ENCODE results near the gene VAMP5. TPM values are rescaled to one million over a fixed set of nuclear protein-coding genes. Genes with fewer than 3 reads are reported as not detected.

The VAMP5 gene
- total RNA-seq, 4 donors from 2014 or later, result 37.6 to 56.5 (median 51.2) TPM

GRCh38 chr2:85585781-85586105, 1.5 kb downstream of the VAMP5 start:
- TF ChIP-seq POLR2AphosphoS5 (IDR thresholded peaks at IDR 0.05), result peak; percentile 86
- TF ChIP-seq, protein P1, sequence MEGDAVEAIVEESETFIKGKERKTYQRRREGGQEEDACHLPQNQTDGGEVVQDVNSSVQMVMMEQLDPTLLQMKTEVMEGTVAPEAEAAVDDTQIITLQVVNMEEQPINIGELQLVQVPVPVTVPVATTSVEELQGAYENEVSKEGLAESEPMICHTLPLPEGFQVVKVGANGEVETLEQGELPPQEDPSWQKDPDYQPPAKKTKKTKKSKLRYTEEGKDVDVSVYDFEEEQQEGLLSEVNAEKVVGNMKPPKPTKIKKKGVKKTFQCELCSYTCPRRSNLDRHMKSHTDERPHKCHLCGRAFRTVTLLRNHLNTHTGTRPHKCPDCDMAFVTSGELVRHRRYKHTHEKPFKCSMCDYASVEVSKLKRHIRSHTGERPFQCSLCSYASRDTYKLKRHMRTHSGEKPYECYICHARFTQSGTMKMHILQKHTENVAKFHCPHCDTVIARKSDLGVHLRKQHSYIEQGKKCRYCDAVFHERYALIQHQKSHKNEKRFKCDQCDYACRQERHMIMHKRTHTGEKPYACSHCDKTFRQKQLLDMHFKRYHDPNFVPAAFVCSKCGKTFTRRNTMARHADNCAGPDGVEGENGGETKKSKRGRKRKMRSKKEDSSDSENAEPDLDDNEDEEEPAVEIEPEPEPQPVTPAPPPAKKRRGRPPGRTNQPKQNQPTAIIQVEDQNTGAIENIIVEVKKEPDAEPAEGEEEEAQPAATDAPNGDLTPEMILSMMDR (IDR thresholded peaks at IDR 0.05), result no peak
- no peak for TF ChIP-seq POLR2A (IDR thresholded peaks at IDR 0.05)
- no peak for TF ChIP-seq EP300 (IDR thresholded peaks at IDR 0.05)
- H3K4me1 ChIP-seq, result peaks cover 0 to 76% (median 31%) of the 10 kb centered on the region in 3 donors
- peak overlapping the region; percentile 41 to 90 (median 89) for H3K27ac ChIP-seq
- no peak for ATAC-seq
- no peaks in the 10 kb centered on the region for H3K36me3 ChIP-seq
- 50 to 60% methylated on average over 1 of the region's 1 CpG for WGBS, 2 donors (ENCODE audit: low coverage in 1 of 2)
- no peaks in the 10 kb centered on the region for H3K27me3 ChIP-seq
- peak overlapping the region in 1 of 2 donors; percentile 79 for H3K4me3 ChIP-seq
- no peaks in the 10 kb centered on the region for H3K9me3 ChIP-seq

DNA sequence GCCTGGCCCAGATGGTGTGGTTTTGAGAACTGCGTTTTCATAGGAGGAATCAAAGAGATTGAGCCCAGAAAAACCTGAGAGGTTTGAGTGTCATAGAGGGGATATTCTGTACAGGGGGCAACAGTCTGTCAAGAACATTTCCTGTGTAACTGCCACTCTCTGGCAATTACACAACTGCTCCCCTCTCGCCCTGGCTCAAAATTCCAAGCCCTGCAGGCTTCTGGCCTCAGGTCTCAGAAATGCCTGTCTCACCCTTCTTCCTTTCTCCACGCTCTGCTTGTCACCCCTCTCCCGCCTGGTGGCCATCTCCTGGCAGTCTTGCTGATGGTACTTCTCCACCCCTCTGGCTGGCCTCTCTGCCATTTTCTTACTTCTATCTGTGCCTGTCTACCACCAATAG, 4.0 kb downstream of the VAMP5 start:
- H3K27me3 ChIP-seq, result no peaks in the 10 kb centered on the region
- TF ChIP-seq, protein P1 (IDR thresholded peaks at IDR 0.05), result no peak
- no peak for TF ChIP-seq POLR2AphosphoS5 (IDR thresholded peaks at IDR 0.05)
- no peak for TF ChIP-seq EP300 (IDR thresholded peaks at IDR 0.05)
- TF ChIP-seq POLR2A (IDR thresholded peaks at IDR 0.05), result no peak
- H3K4me3 ChIP-seq, result no peak overlapping the region
- WGBS, 2 donors (ENCODE audit: low coverage in 1 of 2), result 85 to 89% methylated on average over 4 of the region's 4 CpGs
- peaks cover 0 to 97% (median 42%) of the 10 kb centered on the region in 3 donors for H3K4me1 ChIP-seq
- ATAC-seq, result no peak
- H3K36me3 ChIP-seq, result peaks cover 0 to 5% of the 10 kb centered on the region in 2 donors
- H3K27ac ChIP-seq, result peak overlapping the region in 3 of 4 donors; percentile 33 to 73 (median 63)
- no peaks in the 10 kb centered on the region for H3K9me3 ChIP-seq

- WGBS, 2 donors (ENCODE audit: low coverage in 1 of 2), result 85 to 88% methylated on average over 3 to 4 of the region's 4 CpGs
- Histone ChIP-seq H3K27ac (peak overlapping the region in 3 of 4 donors; percentile 33 to 73 (median 63)), H3K4me3 (no peak overlapping the region), H3K9me3 (no peaks in the 10 kb centered on the region), H3K4me1 (peaks cover 0 to 95% (median 39%) of the 10 kb centered on the region in 3 donors), H3K36me3 (peaks cover 0 to 6% of the 10 kb centered on the region in 2 donors), H3K27me3 (no peaks in the 10 kb centered on the region)
- TF ChIP-seq POLR2A (IDR thresholded peaks at IDR 0.05) (no peak), EP300 (IDR thresholded peaks at IDR 0.05) (no peak), POLR2AphosphoS5 (IDR thresholded peaks at IDR 0.05) (no peak)
- TF ChIP-seq, protein P1 (IDR thresholded peaks at IDR 0.05), result no peak
- no peak for ATAC-seq
Observed at GRCh38 chr2:85588645-85589044, 4.4 kb downstream of the VAMP5 start.

DNA sequence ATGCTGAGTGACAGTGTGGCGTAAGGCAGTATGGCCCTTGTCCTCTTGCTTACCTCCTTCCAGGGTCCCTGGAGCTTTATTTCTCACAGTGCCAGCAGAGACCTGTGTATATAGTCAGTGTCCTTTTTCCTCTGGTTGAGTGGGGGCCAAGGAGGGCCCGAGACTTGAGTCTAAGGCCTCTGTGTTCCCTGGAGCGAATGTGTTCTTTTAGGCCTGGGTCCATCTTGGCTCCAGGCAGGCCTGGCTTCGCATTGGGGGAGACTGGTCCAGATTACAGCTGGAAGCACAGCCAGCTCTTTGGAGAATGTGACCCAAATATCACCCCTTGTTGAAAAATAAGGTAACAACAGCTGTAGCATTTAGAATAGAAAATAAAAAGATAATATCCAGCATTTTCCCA, 5.0 kb downstream of the VAMP5 start:
- TF ChIP-seq POLR2AphosphoS5 (IDR thresholded peaks at IDR 0.05) (no peak), POLR2A (IDR thresholded peaks at IDR 0.05) (no peak), EP300 (IDR thresholded peaks at IDR 0.05) (no peak)
- TF ChIP-seq, protein P1 (IDR thresholded peaks at IDR 0.05), result no peak
- H3K27me3 ChIP-seq, result no peaks in the 10 kb centered on the region
- H3K27ac ChIP-seq, result peak overlapping the region in 3 of 4 donors; percentile 33 to 73 (median 63)
- no peaks in the 10 kb centered on the region for H3K9me3 ChIP-seq
- peaks cover 0 to 93% (median 36%) of the 10 kb centered on the region in 3 donors for H3K4me1 ChIP-seq
- WGBS, 2 donors (ENCODE audit: low coverage in 1 of 2), result 67% methylated on average over 4 of the region's 4 CpGs; no CpG with 5 or more reads in 1 of the 2 donors
- H3K36me3 ChIP-seq, result peaks cover 0 to 6% of the 10 kb centered on the region in 2 donors
- peak; percentile 25 for ATAC-seq
- no peak overlapping the region for H3K4me3 ChIP-seq
